Osteoblast (primary cell): Measurements from ENCODE around the gene PGBD5. TPM values are rescaled to one million over a fixed set of nuclear protein-coding genes. Genes with fewer than 3 reads are reported as not detected.

ENCODE experiments used
- DNase-seq: peaks from one replicate; pipeline ENCODE4 v3.0.0; 2011; ENCODE audit warnings: low spot score, mixed read lengths; ENCODE audit not compliant: insufficient read length; ENCODE audit errors: missing footprints
- H2AFZ ChIP-seq: 2 replicates; pipeline ENCODE4 v1.6.0; 2011; ENCODE audit warnings: mild to moderate bottlenecking, low read length
- H3K27ac ChIP-seq: 2 replicates; pipeline ENCODE4 v1.5.1; 2011; ENCODE audit warnings: mild to moderate bottlenecking, low read depth, low read length, moderate library complexity
- H3K27me3 ChIP-seq: 2 replicates; pipeline ENCODE4 v1.6.0; 2012; ENCODE audit warnings: mild to moderate bottlenecking, control low read depth, inconsistent platforms, low read length, moderate library complexity; ENCODE audit not compliant: insufficient read depth
- H3K36me3 ChIP-seq: 2 replicates; pipeline ENCODE4 v1.5.1; 2011; ENCODE audit warnings: mild to moderate bottlenecking, low read length, control low read depth, moderate library complexity; ENCODE audit not compliant: insufficient read depth
- H3K4me1 ChIP-seq: 2 replicates; pipeline ENCODE4 v1.5.1; 2011; ENCODE audit warnings: mild to moderate bottlenecking, low read length, control low read depth, moderate library complexity; ENCODE audit not compliant: insufficient read depth
- H3K4me2 ChIP-seq: 2 replicates; pipeline ENCODE4 v1.6.0; 2011; ENCODE audit warnings: mild to moderate bottlenecking, low read length; ENCODE audit not compliant: insufficient read depth
- H3K4me3 ChIP-seq: fragments of 200-600 bp; sonication (generic); 3 replicates; pipeline ENCODE4 v1.5.1; 2012; ENCODE audit warnings: mild to moderate bottlenecking, low read length, inconsistent platforms; ENCODE audit not compliant: insufficient read depth
- H3K79me2 ChIP-seq: 2 replicates; pipeline ENCODE4 v1.6.0; 2012; ENCODE audit warnings: mild to moderate bottlenecking, low read length, control low read depth, inconsistent platforms; ENCODE audit not compliant: insufficient read depth
- H3K9me3 ChIP-seq: 2 replicates; pipeline ENCODE4 v1.5.1; 2011; ENCODE audit warnings: low read depth, low read length, control low read depth
- H4K20me1 ChIP-seq: 2 replicates; pipeline ENCODE4 v1.6.0; 2012; ENCODE audit warnings: mild to moderate bottlenecking, low read length, control low read depth; ENCODE audit not compliant: insufficient read depth
- total RNA-seq: library from RNA; depleted of rRNA; stranded (reverse); fragments of >200 nt; gene quantifications from 2 replicates; pipeline ENCODE4 v1.2.3, GENCODE V29; 2012
- TF ChIP-seq, protein P1 (sequence below): IDR thresholded peaks from 2 replicates; pipeline ENCODE4 v1.5.1; 2011; ENCODE audit warnings: mild to moderate bottlenecking, low read depth, low read length, moderate library complexity; ENCODE audit errors: extremely low read depth

Gene PGBD5
- total RNA-seq, 1 donor, result under 0.01 TPM

DNA sequence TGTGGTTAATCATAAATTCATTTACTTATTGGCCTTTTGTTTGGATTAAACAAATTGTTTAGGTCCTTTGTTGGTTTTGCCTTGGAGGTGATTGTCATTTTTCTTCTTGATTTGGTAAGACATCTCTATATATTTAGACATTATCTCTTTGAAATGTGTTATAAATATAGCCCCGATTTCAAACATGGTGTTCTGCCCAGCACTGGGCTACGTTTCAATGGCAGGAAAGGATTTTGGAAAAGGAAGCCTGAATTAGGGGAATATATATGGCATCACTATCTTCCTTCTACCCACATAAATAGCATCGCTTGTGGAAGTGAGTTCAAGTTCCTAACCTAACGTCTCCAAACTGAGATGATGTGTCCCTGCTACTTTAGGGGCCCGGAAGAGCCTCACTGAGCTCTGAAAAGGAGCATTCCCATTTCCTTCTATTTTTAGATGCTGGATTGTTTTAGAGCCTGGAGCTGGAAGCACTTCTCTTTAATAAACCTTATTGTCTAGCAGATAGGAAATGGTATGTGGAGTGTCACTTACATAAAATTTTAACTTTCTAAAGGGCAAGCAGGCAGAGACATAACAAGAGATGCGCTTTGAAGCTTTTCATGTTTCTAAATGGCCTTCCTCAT lies 39.4 kb downstream of the PGBD5 start:
- H3K4me2 ChIP-seq, result no peak overlapping the region
- no peaks in the 10 kb centered on the region for H4K20me1 ChIP-seq
- H3K36me3 ChIP-seq, result no peaks in the 10 kb centered on the region
- no peaks in the 10 kb centered on the region for H3K9me3 ChIP-seq
- H3K4me1 ChIP-seq, result no peaks in the 10 kb centered on the region
- no peaks in the 10 kb centered on the region for H3K79me2 ChIP-seq
- H3K27me3 ChIP-seq, result no peaks in the 10 kb centered on the region
- DNase-seq, result peak; percentile 29
- no peak overlapping the region for H3K4me3 ChIP-seq
- no peak overlapping the region for H2AFZ ChIP-seq
- TF ChIP-seq, protein P1, sequence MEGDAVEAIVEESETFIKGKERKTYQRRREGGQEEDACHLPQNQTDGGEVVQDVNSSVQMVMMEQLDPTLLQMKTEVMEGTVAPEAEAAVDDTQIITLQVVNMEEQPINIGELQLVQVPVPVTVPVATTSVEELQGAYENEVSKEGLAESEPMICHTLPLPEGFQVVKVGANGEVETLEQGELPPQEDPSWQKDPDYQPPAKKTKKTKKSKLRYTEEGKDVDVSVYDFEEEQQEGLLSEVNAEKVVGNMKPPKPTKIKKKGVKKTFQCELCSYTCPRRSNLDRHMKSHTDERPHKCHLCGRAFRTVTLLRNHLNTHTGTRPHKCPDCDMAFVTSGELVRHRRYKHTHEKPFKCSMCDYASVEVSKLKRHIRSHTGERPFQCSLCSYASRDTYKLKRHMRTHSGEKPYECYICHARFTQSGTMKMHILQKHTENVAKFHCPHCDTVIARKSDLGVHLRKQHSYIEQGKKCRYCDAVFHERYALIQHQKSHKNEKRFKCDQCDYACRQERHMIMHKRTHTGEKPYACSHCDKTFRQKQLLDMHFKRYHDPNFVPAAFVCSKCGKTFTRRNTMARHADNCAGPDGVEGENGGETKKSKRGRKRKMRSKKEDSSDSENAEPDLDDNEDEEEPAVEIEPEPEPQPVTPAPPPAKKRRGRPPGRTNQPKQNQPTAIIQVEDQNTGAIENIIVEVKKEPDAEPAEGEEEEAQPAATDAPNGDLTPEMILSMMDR, result no peak
- no peak overlapping the region for H3K27ac ChIP-seq

DNA sequence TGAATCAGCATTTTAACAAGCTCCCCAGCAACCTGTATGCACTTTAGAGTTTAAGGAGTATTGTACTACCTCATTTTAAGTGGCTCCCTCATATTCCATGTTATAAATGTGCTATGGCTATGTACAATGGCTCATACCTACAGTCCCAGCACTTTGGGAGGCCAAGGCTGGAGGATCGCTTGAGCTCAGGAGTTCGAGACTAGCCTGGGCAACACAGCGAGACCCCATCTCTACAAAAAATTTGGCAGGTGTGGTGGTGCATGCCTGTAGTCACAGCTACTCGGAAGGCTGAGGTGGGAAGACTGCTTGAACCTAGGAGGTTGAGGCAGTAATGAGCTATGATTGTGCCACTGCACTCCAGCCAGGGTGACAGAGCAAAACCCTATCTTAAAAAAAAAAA lies 40.2 kb downstream of the PGBD5 start:
- no peaks in the 10 kb centered on the region for H3K36me3 ChIP-seq
- H3K4me3 ChIP-seq, result no peak overlapping the region
- DNase-seq, result no peak
- H3K27me3 ChIP-seq, result no peaks in the 10 kb centered on the region
- no peaks in the 10 kb centered on the region for H3K9me3 ChIP-seq
- H2AFZ ChIP-seq, result no peak overlapping the region
- no peak overlapping the region for H3K4me2 ChIP-seq
- H3K79me2 ChIP-seq, result no peaks in the 10 kb centered on the region
- TF ChIP-seq, protein P1, result no peak
- no peaks in the 10 kb centered on the region for H3K4me1 ChIP-seq
- no peak overlapping the region for H3K27ac ChIP-seq
- H4K20me1 ChIP-seq, result no peaks in the 10 kb centered on the region

DNA sequence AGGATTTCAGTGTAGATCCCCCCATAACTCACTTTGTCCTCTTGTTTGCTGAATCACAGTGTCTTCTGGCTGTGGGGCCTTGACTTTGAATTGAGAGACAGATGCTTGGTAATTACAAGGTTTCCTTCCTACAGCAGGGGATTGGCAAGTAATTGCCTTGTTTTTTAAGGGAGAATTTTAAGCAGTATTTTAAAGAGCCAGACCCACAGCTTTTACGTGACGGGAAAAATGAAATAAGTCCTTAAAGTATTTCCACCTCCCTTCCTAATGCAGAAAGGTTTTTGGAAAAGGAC lies 41.0 kb downstream of the PGBD5 start:
- Histone ChIP-seq H4K20me1 (no peaks in the 10 kb centered on the region), H3K4me3 (no peak overlapping the region), H3K4me1 (no peaks in the 10 kb centered on the region), H3K9me3 (no peaks in the 10 kb centered on the region), H2AFZ (no peak overlapping the region), H3K4me2 (no peak overlapping the region), H3K27me3 (no peaks in the 10 kb centered on the region), H3K27ac (no peak overlapping the region), H3K79me2 (no peaks in the 10 kb centered on the region), H3K36me3 (no peaks in the 10 kb centered on the region)
- no peak for DNase-seq
- TF ChIP-seq, protein P1, result no peak

DNA sequence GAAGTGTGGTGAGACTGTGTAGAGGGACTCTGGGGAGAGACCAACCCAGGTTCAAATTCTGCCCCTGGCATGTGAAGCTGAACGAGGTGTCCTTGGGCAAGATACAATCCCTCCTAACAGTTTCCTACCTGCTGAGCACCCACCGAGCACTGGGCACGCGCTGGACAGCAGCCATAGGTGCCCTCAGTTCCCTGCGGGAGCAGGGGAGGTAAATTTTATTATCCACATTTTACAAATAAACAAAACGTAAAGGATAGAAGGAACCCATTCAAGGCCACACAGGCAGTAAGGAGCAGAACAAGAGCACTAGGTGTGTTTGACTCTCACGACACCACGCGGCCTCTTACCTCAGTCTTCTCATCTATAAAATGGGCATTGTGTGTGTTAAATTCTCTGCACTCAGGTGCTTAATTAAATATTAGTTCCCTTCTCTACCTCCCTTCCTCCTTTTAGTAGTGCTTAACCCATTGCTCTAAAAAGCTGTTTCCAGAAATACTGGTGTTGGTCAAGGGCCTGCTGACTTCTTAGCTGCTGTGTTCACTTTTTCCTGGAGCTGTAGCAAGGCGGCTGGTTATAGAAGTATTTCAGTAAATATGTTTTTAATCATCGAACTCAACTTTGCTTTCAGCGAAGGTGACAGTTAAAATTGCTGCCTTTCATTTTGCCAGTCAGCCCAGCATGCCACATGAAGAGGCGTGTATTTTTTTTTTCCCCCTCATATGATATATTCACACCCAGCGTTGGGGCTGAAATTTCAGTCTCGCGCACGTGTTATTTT lies 41.6 kb downstream of the PGBD5 start:
- Histone ChIP-seq H3K9me3 (no peaks in the 10 kb centered on the region), H3K79me2 (no peaks in the 10 kb centered on the region), H3K27ac (no peak overlapping the region), H3K4me3 (no peak overlapping the region), H3K27me3 (no peaks in the 10 kb centered on the region), H3K4me1 (no peaks in the 10 kb centered on the region), H4K20me1 (no peaks in the 10 kb centered on the region), H3K36me3 (no peaks in the 10 kb centered on the region), H3K4me2 (no peak overlapping the region), H2AFZ (no peak overlapping the region)
- TF ChIP-seq, protein P1, result no peak
- no peak for DNase-seq
